ENCODE data around the gene ZNF805. TPM values are rescaled to one million over a fixed set of nuclear protein-coding genes. Genes with fewer than 3 reads are reported as not detected.

Gene ZNF805
- total and polyA plus RNA-seq, 2 experiments from 2014 or later = 4.8 to 20.2 TPM

DNA sequence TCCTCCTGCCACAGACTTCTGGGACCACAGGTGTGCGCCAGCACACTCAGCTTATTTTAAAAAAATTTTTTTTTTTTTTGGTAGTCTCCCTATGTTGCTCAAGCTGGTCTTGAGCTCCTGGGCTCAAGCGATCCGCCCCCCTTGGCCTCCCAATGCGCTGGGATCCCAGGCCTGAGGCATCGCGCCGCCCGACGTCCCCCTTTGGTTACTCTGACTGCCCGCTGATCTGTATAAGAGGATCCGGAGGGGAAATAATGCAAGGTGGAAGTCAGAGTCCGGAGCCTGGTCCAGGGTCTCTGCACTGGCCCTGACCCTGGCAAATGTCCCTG, 486 bp upstream of the ZNF805 start:
- no peaks in the 10 kb centered on the region for H3K9me3 ChIP-seq (ENCODE audit: low read depth)
- no peaks in the 10 kb centered on the region for H3K27me3 ChIP-seq
- peak in 1 of 2 donors; percentile 25 for DNase-seq (ENCODE audit: low read depth in 1 of 2, low spot score in 1 of 2)
- H3K36me3 ChIP-seq = peaks cover 3% of the 10 kb centered on the region
- H3K27ac ChIP-seq = peak overlapping the region; percentile 96
- H3K4me1 ChIP-seq (ENCODE audit: low read depth) = peaks cover 12% of the 10 kb centered on the region
- TF ChIP-seq, protein P1, sequence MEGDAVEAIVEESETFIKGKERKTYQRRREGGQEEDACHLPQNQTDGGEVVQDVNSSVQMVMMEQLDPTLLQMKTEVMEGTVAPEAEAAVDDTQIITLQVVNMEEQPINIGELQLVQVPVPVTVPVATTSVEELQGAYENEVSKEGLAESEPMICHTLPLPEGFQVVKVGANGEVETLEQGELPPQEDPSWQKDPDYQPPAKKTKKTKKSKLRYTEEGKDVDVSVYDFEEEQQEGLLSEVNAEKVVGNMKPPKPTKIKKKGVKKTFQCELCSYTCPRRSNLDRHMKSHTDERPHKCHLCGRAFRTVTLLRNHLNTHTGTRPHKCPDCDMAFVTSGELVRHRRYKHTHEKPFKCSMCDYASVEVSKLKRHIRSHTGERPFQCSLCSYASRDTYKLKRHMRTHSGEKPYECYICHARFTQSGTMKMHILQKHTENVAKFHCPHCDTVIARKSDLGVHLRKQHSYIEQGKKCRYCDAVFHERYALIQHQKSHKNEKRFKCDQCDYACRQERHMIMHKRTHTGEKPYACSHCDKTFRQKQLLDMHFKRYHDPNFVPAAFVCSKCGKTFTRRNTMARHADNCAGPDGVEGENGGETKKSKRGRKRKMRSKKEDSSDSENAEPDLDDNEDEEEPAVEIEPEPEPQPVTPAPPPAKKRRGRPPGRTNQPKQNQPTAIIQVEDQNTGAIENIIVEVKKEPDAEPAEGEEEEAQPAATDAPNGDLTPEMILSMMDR (IDR thresholded peaks at IDR 0.05; ENCODE audit: low read depth, low read length) = no peak
- H3K4me3 ChIP-seq = peak overlapping the region; percentile 57

DNA sequence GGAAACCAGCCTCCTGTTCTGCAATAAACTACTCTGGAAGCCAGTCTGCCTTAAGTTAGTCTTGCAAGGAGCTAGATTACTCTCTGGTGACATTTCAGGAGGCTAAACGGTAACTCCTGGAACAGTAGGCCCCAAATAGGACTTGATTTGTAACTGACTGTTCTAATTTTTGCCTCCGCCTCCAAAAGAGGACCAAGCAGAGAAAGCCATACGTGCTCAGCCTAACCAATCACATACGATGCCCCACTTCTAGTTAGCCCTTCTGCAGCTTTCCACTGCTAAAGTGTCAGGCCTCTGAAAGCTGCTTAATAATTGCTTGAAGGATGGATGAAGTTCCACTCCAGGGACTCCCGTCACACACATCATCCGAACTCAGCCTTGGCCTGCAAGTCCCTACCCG, 744 bp downstream of the ZNF805 start:
- peak overlapping the region; percentile 96 for H3K27ac ChIP-seq
- H3K4me1 ChIP-seq (ENCODE audit: low read depth) = peaks cover 12% of the 10 kb centered on the region
- H3K4me3 ChIP-seq = peak overlapping the region; percentile 57
- no peaks in the 10 kb centered on the region for H3K9me3 ChIP-seq (ENCODE audit: low read depth)
- peak; percentile 33 to 37 for DNase-seq (ENCODE audit: low read depth in 1 of 2, low spot score in 1 of 2)
- H3K27me3 ChIP-seq = no peaks in the 10 kb centered on the region
- TF ChIP-seq, protein P1 (IDR thresholded peaks at IDR 0.05; ENCODE audit: low read depth, low read length) = no peak
- peaks cover 10% of the 10 kb centered on the region for H3K36me3 ChIP-seq

DNA sequence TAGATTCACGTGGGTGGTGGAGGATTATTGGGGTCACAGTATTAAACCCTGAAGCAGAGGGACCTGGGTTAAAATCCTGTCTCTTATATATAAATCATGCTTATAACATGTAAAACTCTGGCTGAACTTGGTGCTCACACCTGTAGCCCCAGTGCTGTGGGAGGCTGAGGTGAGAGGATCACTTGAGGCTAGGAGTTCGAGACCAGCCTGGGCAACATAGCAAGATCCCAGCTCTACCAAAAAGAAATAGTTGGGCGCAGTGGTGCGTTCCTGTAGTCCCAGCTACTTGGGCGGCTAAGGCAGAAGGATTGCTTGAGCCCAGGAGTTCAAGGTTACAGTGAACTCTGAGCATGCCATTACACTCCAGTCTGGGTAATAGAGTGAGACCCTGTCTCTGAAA, 2.4 kb downstream of the ZNF805 start:
- Histone ChIP-seq H3K27me3 (no peaks in the 10 kb centered on the region), H3K9me3 (ENCODE audit: low read depth) (no peaks in the 10 kb centered on the region), H3K4me3 (no peak overlapping the region), H3K4me1 (ENCODE audit: low read depth) (peaks cover 12% of the 10 kb centered on the region), H3K36me3 (peaks cover 17% of the 10 kb centered on the region), H3K27ac (no peak overlapping the region)
- no peak for DNase-seq (ENCODE audit: low read depth in 1 of 2, low spot score in 1 of 2)
- TF ChIP-seq, protein P1 (IDR thresholded peaks at IDR 0.05; ENCODE audit: low read depth, low read length) = no peak

DNA sequence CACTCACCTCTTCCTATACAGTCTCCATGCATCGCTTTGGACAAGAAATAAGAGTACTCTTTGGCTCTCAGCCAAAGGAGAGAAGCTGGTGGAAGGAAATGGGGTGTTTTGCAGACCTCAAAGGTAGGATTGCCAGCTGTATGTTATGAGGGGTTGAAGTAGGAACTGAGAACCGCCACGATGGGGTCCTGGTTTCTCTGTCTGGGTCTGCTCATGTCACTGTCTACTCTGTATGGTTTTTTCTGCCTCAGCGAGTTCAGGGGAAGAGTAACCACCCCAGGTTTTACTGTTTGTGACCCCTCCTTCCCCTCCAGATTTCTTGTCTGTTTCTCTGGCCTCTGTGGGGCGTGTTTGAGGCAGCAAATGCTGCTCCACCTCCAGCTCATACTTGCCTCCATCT, 4.1 kb downstream of the ZNF805 start:
- Histone ChIP-seq H3K4me1 (ENCODE audit: low read depth) (peaks cover 12% of the 10 kb centered on the region), H3K9me3 (ENCODE audit: low read depth) (no peaks in the 10 kb centered on the region), H3K27ac (no peak overlapping the region), H3K36me3 (peaks cover 25% of the 10 kb centered on the region), H3K4me3 (no peak overlapping the region), H3K27me3 (no peaks in the 10 kb centered on the region)
- TF ChIP-seq, protein P1 (IDR thresholded peaks at IDR 0.05; ENCODE audit: low read depth, low read length) = no peak
- DNase-seq (ENCODE audit: low read depth in 1 of 2, low spot score in 1 of 2) = no peak

DNA sequence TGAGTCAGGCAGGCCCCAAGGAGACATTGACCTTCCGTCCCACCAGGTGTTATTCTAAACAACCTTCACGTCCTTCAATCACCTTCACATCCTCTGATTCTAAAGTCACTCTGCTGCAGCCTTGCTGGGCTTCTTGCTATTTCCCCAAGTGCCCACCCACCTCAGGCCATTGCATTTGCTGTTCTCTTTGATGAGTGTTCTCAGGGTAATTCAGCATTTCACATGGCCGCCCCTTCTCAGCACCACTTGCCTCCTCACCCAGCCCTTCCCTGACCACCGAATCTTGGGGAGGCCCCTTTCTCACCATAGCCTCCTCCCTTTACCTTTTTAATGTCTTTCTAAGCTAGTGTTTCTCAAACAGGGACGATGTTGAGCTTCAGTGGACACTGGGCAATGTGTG, 4.6 kb downstream of the ZNF805 start:
- H3K36me3 ChIP-seq = peaks cover 25% of the 10 kb centered on the region
- no peak for DNase-seq (ENCODE audit: low read depth in 1 of 2, low spot score in 1 of 2)
- no peak overlapping the region for H3K27ac ChIP-seq
- H3K9me3 ChIP-seq (ENCODE audit: low read depth) = no peaks in the 10 kb centered on the region
- H3K4me3 ChIP-seq = no peak overlapping the region
- peaks cover 9% of the 10 kb centered on the region for H3K4me1 ChIP-seq (ENCODE audit: low read depth)
- H3K27me3 ChIP-seq = no peaks in the 10 kb centered on the region
- TF ChIP-seq, protein P1 (IDR thresholded peaks at IDR 0.05; ENCODE audit: low read depth, low read length) = no peak

DNA sequence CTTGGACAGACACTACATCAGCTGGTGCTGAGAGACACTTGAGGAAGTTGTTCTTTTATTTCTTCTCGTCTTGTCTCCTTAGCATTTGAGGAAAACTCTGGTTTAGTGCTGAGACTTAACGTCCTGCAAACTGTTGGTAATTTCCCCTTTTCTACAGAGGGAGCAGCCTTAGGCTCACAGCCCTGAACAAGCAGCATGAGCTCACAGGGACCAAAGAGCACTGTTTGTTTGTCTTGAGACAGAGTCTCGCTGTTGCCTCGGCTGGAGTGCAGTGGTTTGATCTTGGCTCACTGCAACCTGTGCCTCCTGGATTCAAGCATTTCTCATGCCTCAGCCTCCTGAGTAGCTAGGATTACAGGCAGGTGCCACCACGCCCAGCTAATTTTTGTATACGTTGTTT, 5.5 kb downstream of the ZNF805 start:
- H3K4me3 ChIP-seq = no peak overlapping the region
- H3K36me3 ChIP-seq = peaks cover 31% of the 10 kb centered on the region
- TF ChIP-seq, protein P1 (IDR thresholded peaks at IDR 0.05; ENCODE audit: low read depth, low read length) = no peak
- peaks cover 9% of the 10 kb centered on the region for H3K4me1 ChIP-seq (ENCODE audit: low read depth)
- H3K27ac ChIP-seq = no peak overlapping the region
- no peak for DNase-seq (ENCODE audit: low read depth in 1 of 2, low spot score in 1 of 2)
- no peaks in the 10 kb centered on the region for H3K9me3 ChIP-seq (ENCODE audit: low read depth)
- no peaks in the 10 kb centered on the region for H3K27me3 ChIP-seq
